ENCODE data around the gene ZBTB25.

GRCh38 chr14:64401949-64402348, 101.7 kb downstream of the ZBTB25 start:
- no peak for TF ChIP-seq CTCF (optimal IDR thresholded peaks at IDR 0.05 in 1 of 3, IDR thresholded peaks at IDR 0.05 in 1 of 3, conservative IDR thresholded peaks at IDR 0.05 in 1 of 3; ENCODE audit: extremely low read depth in 1 of 3, insufficient read depth in 2 of 3, low read length in 3 of 3)
- no peak for TF ChIP-seq EZH2 (IDR thresholded peaks at IDR 0.05; ENCODE audit: low read length)
